H7 (cell line): ENCODE results near the gene RCAN2. TPM values are rescaled to one million over a fixed set of nuclear protein-coding genes. Genes with fewer than 3 reads are reported as not detected.
"Not testable (repeated sequence)": the region's sequence is repeated elsewhere in the genome, so short reads cannot be mapped to it uniquely, and the experiment has no call there.

Experiments
- DNase-seq: peaks from one replicate; pipeline ENCODE4 v3.0.0; 2012
- H3K27me3 ChIP-seq: 2 replicates; pipeline ENCODE4 v1.6.0; 2011; ENCODE audit warnings: mild to moderate bottlenecking, low read length; ENCODE audit not compliant: control insufficient read depth, insufficient read depth
- H3K36me3 ChIP-seq: replicated peaks from 2 replicates; pipeline ENCODE4 v1.5.1; 2011; ENCODE audit warnings: low read length; ENCODE audit not compliant: control insufficient read depth, insufficient read depth
- H3K4me3 ChIP-seq: 2 replicates; pipeline ENCODE4 v1.5.1; 2011; ENCODE audit warnings: low read depth, mild to moderate bottlenecking, control low read depth, low read length, moderate library complexity; ENCODE audit not compliant: insufficient read depth
- total RNA-seq: library from RNA; depleted of rRNA; stranded (reverse); fragments of >200 nt; shearing (Covaris generic); gene quantifications from 2 replicates; pipeline ENCODE4 v1.2.3, GENCODE V29; 2014

RCAN2 gene
- total RNA-seq, 1 experiment from 2014 or later: 2.8 TPM

DNA sequence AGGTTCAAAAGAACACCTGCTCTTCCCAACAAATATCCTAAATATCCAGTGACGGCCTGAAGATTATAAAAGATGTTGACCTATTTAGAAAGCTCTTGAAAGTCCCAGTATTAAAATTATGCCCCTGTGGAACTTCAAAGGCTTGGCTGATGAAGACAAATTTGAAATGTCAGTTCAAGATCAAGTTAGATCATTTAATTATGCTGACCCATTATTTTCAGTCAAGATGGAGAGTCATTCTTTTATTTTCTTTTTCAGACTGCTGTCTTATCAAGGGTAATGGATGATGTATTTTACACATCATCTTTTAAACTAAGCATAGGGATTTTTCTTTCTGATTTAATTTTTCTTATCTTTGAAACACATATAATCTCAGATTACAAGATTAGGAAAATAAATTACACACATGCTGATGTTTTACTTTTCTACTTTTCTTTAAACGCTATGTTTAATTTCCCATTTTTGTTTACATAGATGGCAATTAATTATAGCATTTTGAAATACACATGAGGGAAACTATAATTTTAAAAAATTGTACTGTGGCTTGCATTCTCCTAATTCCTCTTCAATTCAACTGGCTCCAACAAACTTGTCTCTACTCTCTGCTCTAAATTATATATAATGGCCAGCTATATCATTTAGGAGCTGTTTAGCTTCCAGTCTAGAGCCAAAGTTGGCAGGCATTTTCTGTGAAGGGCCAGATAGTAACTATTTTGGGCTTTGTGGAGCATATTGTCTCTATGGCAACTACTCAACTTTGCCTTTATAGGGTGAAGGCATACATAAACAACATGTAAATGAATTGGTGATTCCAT lies 123.7 kb downstream of the RCAN2 start:
- H3K27me3 ChIP-seq: no peaks in the 10 kb centered on the region
- no peaks in the 10 kb centered on the region for H3K36me3 ChIP-seq
- H3K4me3 ChIP-seq: no peak overlapping the region
- no peak for DNase-seq

DNA sequence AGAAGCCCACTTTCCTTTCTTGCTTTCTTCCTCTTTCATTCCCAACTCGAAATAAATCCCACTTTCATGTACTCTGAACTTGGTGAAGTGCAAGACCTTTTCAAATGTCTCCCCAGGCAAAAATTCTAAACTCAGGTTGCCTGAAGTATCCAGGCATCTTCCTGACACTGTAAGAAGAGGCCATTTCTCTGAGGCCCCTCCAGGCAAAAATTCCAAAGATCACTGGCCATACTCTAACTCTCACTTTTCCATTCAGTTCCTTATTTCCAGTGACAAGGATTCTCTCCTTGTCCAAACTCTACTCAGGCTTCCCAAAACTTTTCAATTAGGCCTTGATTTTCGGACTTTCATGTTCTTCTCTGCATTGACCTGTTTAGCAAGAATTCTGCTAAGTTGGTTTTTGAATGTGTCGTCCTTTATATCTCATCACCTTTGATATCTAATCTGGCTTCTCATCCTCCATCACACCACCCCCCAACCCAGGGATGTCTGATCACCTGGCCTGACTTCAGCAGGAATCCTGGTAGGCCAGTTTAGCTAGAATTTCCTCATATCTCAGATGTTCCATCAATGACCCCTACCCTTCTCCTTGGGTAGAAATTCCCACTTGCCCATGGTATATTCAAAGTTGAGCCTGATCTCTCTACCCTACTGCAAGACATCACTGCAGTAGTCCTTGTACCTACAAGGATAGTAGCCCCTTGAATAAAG lies 124.9 kb downstream of the RCAN2 start:
- no peaks in the 10 kb centered on the region for H3K27me3 ChIP-seq
- DNase-seq: no peak

DNA sequence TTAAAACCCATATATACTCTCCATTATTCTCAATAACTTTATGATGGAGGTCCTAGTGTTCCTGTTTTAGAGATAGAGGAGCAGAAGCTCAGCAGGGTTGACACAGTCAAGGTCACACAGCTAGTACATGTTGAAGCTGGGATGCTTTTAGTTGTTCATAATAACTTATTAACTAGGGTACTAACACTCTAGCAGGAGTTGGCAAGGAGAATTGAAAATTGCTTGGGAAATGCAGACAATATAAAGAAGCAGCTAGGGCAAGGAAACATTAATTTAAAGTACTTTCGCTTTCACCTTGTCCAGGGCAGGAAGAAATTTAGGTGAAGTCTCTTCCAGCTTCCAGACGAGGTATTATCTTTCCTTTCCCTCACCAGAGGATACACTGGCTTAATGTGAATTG lies 133.7 kb downstream of the RCAN2 start:
- Histone ChIP-seq H3K36me3 (no peaks in the 10 kb centered on the region), H3K4me3 (no peak overlapping the region), H3K27me3 (no peaks in the 10 kb centered on the region)
- DNase-seq: no peak

More for the DNA sequence above, 124.9 kb downstream of the RCAN2 start:
- H3K4me3 ChIP-seq: no peak overlapping the region
- H3K36me3 ChIP-seq: no peaks in the 10 kb centered on the region

DNA sequence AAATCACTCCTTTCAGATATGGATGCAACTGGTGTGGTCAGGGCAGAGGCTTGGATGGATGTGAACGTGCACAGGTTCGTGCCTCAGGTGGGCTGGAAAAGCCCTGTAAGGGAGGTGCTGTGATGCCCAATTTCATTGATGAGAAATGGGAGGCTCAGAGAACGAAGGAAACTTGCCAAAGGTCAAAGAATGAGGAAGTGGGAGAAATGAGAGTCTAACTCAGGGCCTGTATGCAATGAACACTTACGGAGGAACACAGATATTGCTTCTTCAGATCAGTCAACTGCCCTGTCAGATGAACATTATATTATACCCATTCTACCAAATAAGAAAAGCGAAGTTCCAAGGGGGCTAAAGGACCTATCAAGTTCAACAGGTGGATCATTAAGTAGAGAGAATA lies 134.7 kb downstream of the RCAN2 start:
- H3K4me3 ChIP-seq: no peak overlapping the region
- no peak for DNase-seq
- H3K27me3 ChIP-seq: no peaks in the 10 kb centered on the region
- no peaks in the 10 kb centered on the region for H3K36me3 ChIP-seq

- H3K36me3 ChIP-seq: no peaks in the 10 kb centered on the region
- no peak for DNase-seq
- no peak overlapping the region for H3K4me3 ChIP-seq
- no peaks in the 10 kb centered on the region for H3K27me3 ChIP-seq
These were observed 137.7 kb downstream of the RCAN2 start for GRCh38 chr6:46353528-46353927.

GRCh38 chr6:46352541-46353268 lies 138.5 kb downstream of the RCAN2 start:
- Histone ChIP-seq H3K36me3 (no peaks in the 10 kb centered on the region), H3K4me3 (no peak overlapping the region), H3K27me3 (no peaks in the 10 kb centered on the region)
- no peak for DNase-seq

GRCh38 chr6:46350714-46351113 lies 140.5 kb downstream of the RCAN2 start:
- Histone ChIP-seq H3K36me3 (no peaks in the 10 kb centered on the region), H3K27me3 (no peaks in the 10 kb centered on the region), H3K4me3 (no peak overlapping the region)
- DNase-seq: no peak

- no peak for DNase-seq
- Histone ChIP-seq H3K36me3 (no peaks in the 10 kb centered on the region), H3K27me3 (no peaks in the 10 kb centered on the region), H3K4me3 (no peak overlapping the region)
These were observed 143.6 kb downstream of the RCAN2 start for GRCh38 chr6:46347669-46348068.

DNA sequence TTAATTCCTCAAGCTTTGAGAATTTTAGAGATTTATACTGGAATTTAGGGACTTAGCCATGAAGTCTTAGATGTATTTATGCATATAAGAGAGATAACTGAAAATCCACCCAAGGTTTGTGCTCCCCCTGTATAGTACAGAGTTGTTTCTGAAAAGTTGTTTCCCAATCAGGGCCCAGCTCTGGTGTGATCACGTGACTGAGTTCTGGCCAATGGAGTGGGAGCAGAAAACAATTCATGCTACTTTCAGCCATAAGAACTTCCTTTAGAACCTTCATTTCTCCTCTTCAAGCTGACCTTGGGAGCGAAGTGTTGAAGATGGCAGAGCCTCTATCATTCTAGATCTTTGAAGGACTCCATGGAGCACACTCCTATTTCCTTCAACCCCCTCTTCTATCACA lies 151.0 kb downstream of the RCAN2 start:
- no peaks in the 10 kb centered on the region for H3K27me3 ChIP-seq
- no peak for DNase-seq
- H3K4me3 ChIP-seq: no peak overlapping the region
- H3K36me3 ChIP-seq: no peaks in the 10 kb centered on the region

GRCh38 chr6:46338131-46338530 lies 153.1 kb downstream of the RCAN2 start:
- no peak overlapping the region for H3K4me3 ChIP-seq

DNA sequence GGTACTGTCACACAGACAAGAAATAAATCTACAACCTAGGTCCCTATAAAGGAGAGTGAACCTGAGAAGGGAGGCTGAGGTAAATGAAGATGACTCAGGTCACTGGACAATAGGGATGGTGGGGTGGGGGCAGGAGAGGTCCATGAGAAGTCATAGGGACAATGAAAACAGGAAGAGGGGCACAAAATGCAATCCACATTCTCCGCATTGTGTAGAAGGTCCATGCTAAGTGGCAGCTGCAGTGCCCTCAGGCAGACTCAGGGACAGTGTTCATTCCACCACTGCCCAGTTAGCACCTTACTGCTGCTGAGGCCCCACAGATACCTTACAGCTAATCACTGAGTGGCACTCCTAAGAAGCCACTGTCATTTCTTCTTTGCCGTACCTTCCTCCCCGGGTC lies 156.8 kb downstream of the RCAN2 start:
- Histone ChIP-seq H3K36me3 (no peaks in the 10 kb centered on the region), H3K4me3 (no peak overlapping the region), H3K27me3 (no peaks in the 10 kb centered on the region)
- no peak for DNase-seq

More at GRCh38 chr6:46338131-46338530, 153.1 kb downstream of the RCAN2 start:
- Histone ChIP-seq H3K36me3 (no peaks in the 10 kb centered on the region), H3K27me3 (no peaks in the 10 kb centered on the region)
- DNase-seq: no peak

GRCh38 chr6:46333481-46333880 lies 157.8 kb downstream of the RCAN2 start:
- H3K4me3 ChIP-seq: no peak overlapping the region
- H3K27me3 ChIP-seq: no peaks in the 10 kb centered on the region
- H3K36me3 ChIP-seq: no peaks in the 10 kb centered on the region
- no peak for DNase-seq

GRCh38 chr6:46332448-46332847 lies 158.8 kb downstream of the RCAN2 start:
- H3K27me3 ChIP-seq, DNase-seq: not testable (repeated sequence)

DNA sequence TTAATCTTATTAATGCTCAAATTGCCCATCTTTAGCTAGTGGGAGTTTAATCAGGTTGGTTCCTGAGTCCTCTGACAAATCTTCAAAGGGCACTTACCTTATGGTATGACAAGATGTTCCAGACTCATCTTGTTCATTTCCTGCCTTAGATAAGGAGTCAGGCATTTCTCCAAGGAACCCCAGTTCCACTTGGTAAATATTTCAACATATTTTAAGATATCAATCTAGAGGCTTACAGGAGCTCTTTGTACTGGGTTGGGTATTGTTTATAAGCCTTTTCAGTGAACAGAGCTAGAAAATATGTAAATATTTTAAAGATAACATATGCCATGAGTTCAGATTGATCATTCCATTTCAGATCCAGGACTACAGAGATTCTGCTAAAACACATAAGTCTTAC lies 159.8 kb downstream of the RCAN2 start:
- H3K4me3 ChIP-seq: no peak overlapping the region
- H3K36me3 ChIP-seq: no peaks in the 10 kb centered on the region
- DNase-seq: no peak
- H3K27me3 ChIP-seq: no peaks in the 10 kb centered on the region

More at GRCh38 chr6:46332448-46332847, 158.8 kb downstream of the RCAN2 start:
- H3K36me3 ChIP-seq, H3K4me3 ChIP-seq: not testable (repeated sequence)

GRCh38 chr6:46329568-46329967 lies 161.7 kb downstream of the RCAN2 start:
- Histone ChIP-seq H3K36me3 (no peaks in the 10 kb centered on the region), H3K4me3 (no peak overlapping the region), H3K27me3 (no peaks in the 10 kb centered on the region)
- DNase-seq: no peak
